IMR-90 (cell line): ENCODE results near the gene DRC7. TPM values are rescaled to one million over a fixed set of nuclear protein-coding genes. Genes with fewer than 3 reads are reported as not detected.

Experiments used
- ATAC-seq: fragments of 200-7000 bp; cut with Tn5 transposase; 2 replicates; pipeline ENCODE4 v1.9.1; 2020; ENCODE audit warnings: low read depth, mild to moderate bottlenecking, moderate library complexity
- BruUV-seq: library from RNA; stranded (reverse); fragments of 400-500 nt; replicated peaks from 2 replicates; lab custom pipeline; 2021; lab: Mats Ljungman, UMichigan
- CTCF ChIA-PET: fragments of 300-600 bp; formaldehyde crosslinking; extraction: SDS; loops from one replicate; lab custom pipeline; 2021; ENCODE audit warnings: antibody characterized with exemption; lab: Yijun Ruan, JAX
- POLR2A ChIA-PET: fragments of 300-600 bp; sonication (Branson Sonifier 250); formaldehyde crosslinking; loops from one replicate; lab custom pipeline; 2022; ENCODE audit warnings: antibody characterized with exemption; ENCODE audit not compliant: unreplicated experiment; lab: Charles Lee
- DNase-seq: peaks from one replicate; pipeline ENCODE4 v3.0.0; 2013
- H2AFZ ChIP-seq: replicated peaks from 2 replicates; pipeline ENCODE3; 2013; ENCODE audit warnings: low read length, mild to moderate bottlenecking; ENCODE audit not compliant: poor library complexity
- H2AK5ac ChIP-seq: 2 replicates; pipeline ENCODE4 v1.6.1; 2013; ENCODE audit warnings: low read depth, low read length, inconsistent platforms
- H2AK9ac ChIP-seq: replicated peaks from 2 replicates; pipeline ENCODE3; 2013; ENCODE audit warnings: mild to moderate bottlenecking, low read depth, low read length, moderate library complexity; ENCODE audit not compliant: poor library complexity
- H2BK120ac ChIP-seq: 2 replicates; pipeline ENCODE4 v1.6.1; 2013; ENCODE audit warnings: low read depth, low read length, inconsistent platforms
- H2BK15ac ChIP-seq: 3 replicates; pipeline ENCODE4 v1.6.1; 2013; ENCODE audit warnings: low read depth, low read length, inconsistent platforms
- H2BK20ac ChIP-seq: 2 replicates; pipeline ENCODE4 v1.6.1; 2013; ENCODE audit warnings: low read depth, mild to moderate bottlenecking, inconsistent platforms, low read length, moderate library complexity
- H2BK5ac ChIP-seq: 2 replicates; pipeline ENCODE4 v1.6.1; 2013; ENCODE audit warnings: mild to moderate bottlenecking, low read depth, low read length, inconsistent platforms; ENCODE audit not compliant: poor library complexity, severe bottlenecking
- H3K14ac ChIP-seq: replicated peaks from 2 replicates; pipeline ENCODE4 v1.6.1; 2013; ENCODE audit warnings: low read depth, low read length, inconsistent platforms
- H3K18ac ChIP-seq: 2 replicates; pipeline ENCODE4 v1.6.1; 2013; ENCODE audit warnings: low read depth, low read length, control low read depth
- H3K23ac ChIP-seq: 2 replicates; pipeline ENCODE4 v1.6.1; 2013; ENCODE audit warnings: low read depth, low read length, inconsistent platforms
- H3K27ac ChIP-seq: 2 replicates; pipeline ENCODE4 v1.5.1; 2013; ENCODE audit warnings: mild to moderate bottlenecking, control low read depth, low read length; ENCODE audit not compliant: insufficient read depth
- H3K27me3 ChIP-seq: 2 replicates; pipeline ENCODE4 v1.6.1; 2013; ENCODE audit warnings: low read length; ENCODE audit not compliant: control insufficient read depth, insufficient read depth
- H3K36me3 ChIP-seq: 2 replicates; pipeline ENCODE4 v1.6.1; 2013; ENCODE audit warnings: low read length, mixed read lengths; ENCODE audit not compliant: control insufficient read depth, insufficient read depth
- H3K4ac ChIP-seq: 2 replicates; pipeline ENCODE4 v1.6.1; 2013; ENCODE audit warnings: low read depth, low read length, inconsistent platforms
- H3K4me1 ChIP-seq: 2 replicates; pipeline ENCODE4 v1.6.1; 2013; ENCODE audit warnings: low read length, mixed read lengths; ENCODE audit not compliant: control insufficient read depth, insufficient read depth
- H3K4me2 ChIP-seq: 2 replicates; pipeline ENCODE4 v1.6.1; 2013; ENCODE audit warnings: low read depth, mild to moderate bottlenecking, control low read depth, low read length, moderate library complexity
- H3K4me3 ChIP-seq: 2 replicates; pipeline ENCODE4 v1.5.1; 2013; ENCODE audit warnings: low read depth, mild to moderate bottlenecking, control low read depth, low read length, moderate library complexity; ENCODE audit not compliant: insufficient read depth
- H3K56ac ChIP-seq: 2 replicates; pipeline ENCODE4 v1.6.1; 2013; ENCODE audit warnings: low read length, inconsistent platforms; ENCODE audit not compliant: insufficient read depth; ENCODE audit errors: extremely low read depth
- H3K79me1 ChIP-seq, 2 experiments: 2 replicates each; pipeline ENCODE4 v1.6.1; 2013; ENCODE audit warnings: low read length in 2 of 2, inconsistent platforms in 1 of 2, low read depth in 1 of 2
- H3K9ac ChIP-seq: 2 replicates; pipeline ENCODE4 v1.6.1; 2013; ENCODE audit warnings: low read depth, low read length, control low read depth
- H3K9me1 ChIP-seq: 2 replicates; pipeline ENCODE4 v1.6.1; 2013; ENCODE audit warnings: low read length, inconsistent platforms; ENCODE audit not compliant: insufficient read depth
- H3K9me3 ChIP-seq: 2 replicates; pipeline ENCODE4 v1.6.1; 2013; ENCODE audit warnings: low read length; ENCODE audit not compliant: control insufficient read depth, insufficient read depth
- H4K20me1 ChIP-seq: 2 replicates; pipeline ENCODE4 v1.6.1; 2013; ENCODE audit warnings: low read length, inconsistent platforms; ENCODE audit not compliant: insufficient read depth
- H4K5ac ChIP-seq: 2 replicates; pipeline ENCODE4 v1.6.1; 2013; ENCODE audit warnings: mild to moderate bottlenecking, low read depth, low read length, control low read depth
- H4K8ac ChIP-seq, 2 experiments: 2 replicates each; pipeline ENCODE4 v1.6.1; 2013; ENCODE audit warnings: low read depth in 2 of 2, low read length in 2 of 2, control low read depth in 1 of 2, inconsistent platforms in 1 of 2
- H4K91ac ChIP-seq: 2 replicates; pipeline ENCODE4 v1.6.1; 2013; ENCODE audit warnings: low read depth, low read length, inconsistent platforms; ENCODE audit not compliant: insufficient read depth
- BHLHE40 ChIP-seq: fragments of 150-350 bp; IDR thresholded peaks from 2 replicates; pipeline ENCODE4 v1.6.1; 2016; ENCODE audit warnings: mild to moderate bottlenecking, low read depth, low read length
- CEBPB ChIP-seq: IDR thresholded peaks from 2 replicates; pipeline ENCODE4 v1.6.1; 2012; ENCODE audit warnings: low read depth, low read length, improper control_type of control experiment
- CHD1 ChIP-seq: IDR thresholded peaks from 2 replicates; pipeline ENCODE4 v1.6.1; 2012; ENCODE audit warnings: low read depth, low read length, improper control_type of control experiment
- ELK1 ChIP-seq: fragments of 150-350 bp; IDR thresholded peaks from 2 replicates; pipeline ENCODE4 v1.6.1; 2016; ENCODE audit warnings: low read depth, mild to moderate bottlenecking, low read length, moderate library complexity, borderline replicate concordance
- FOS ChIP-seq: fragments of 150-350 bp; IDR thresholded peaks from 2 replicates; pipeline ENCODE4 v1.6.1; 2016; ENCODE audit warnings: low read depth, low read length
- MAFK ChIP-seq: IDR thresholded peaks from 2 replicates; pipeline ENCODE4 v1.6.1; 2012; ENCODE audit warnings: low read depth, low read length, improper control_type of control experiment
- MAZ ChIP-seq: IDR thresholded peaks from 2 replicates; pipeline ENCODE4 v1.6.1; 2012; ENCODE audit warnings: low read depth, mild to moderate bottlenecking, low read length, improper control_type of control experiment, moderate library complexity, borderline replicate concordance
- MXI1 ChIP-seq: IDR thresholded peaks from 2 replicates; pipeline ENCODE4 v1.6.1; 2012; ENCODE audit warnings: low read depth, mild to moderate bottlenecking, low read length, moderate library complexity, borderline replicate concordance
- NFE2L2 ChIP-seq: fragments of 150-350 bp; IDR thresholded peaks from 2 replicates; pipeline ENCODE4 v1.6.1; 2016; ENCODE audit warnings: low read depth, mild to moderate bottlenecking, low read length
- POLR2A ChIP-seq: IDR thresholded peaks from 2 replicates; pipeline ENCODE4 v1.6.1; 2012; ENCODE audit warnings: mild to moderate bottlenecking, low read depth, low read length
- RCOR1 ChIP-seq: IDR thresholded peaks from 2 replicates; pipeline ENCODE4 v1.6.1; 2012; ENCODE audit warnings: mild to moderate bottlenecking, low read length, improper control_type of control experiment; ENCODE audit not compliant: insufficient replicate concordance
- RFX5 ChIP-seq: IDR thresholded peaks from 2 replicates; pipeline ENCODE4 v1.8.0; 2012; ENCODE audit warnings: low read depth, mild to moderate bottlenecking, low read length, moderate library complexity
- SMC3 ChIP-seq: fragments of 150-350 bp; IDR thresholded peaks from 2 replicates; pipeline ENCODE4 v1.6.1; 2016; ENCODE audit warnings: low read depth, mild to moderate bottlenecking, antibody characterized with exemption, low read length, moderate library complexity
- USF2 ChIP-seq: fragments of 150-350 bp; IDR thresholded peaks from 2 replicates; pipeline ENCODE4 v1.6.1; 2017; ENCODE audit warnings: mild to moderate bottlenecking, antibody characterized with exemption, low read length, low read depth
- WGBS, 2 experiments: methylation state at CpG; one replicate each; pipeline versions ENCODE4 v1.1.5 to v1.1.7; 2013; ENCODE audit warnings: missing lambda C conversion rate in 2 of 2; ENCODE audit not compliant: insufficient read length in 1 of 2; ENCODE audit errors: extremely low coverage in 2 of 2; 5-methylcytosine and 5-hydroxymethylcytosine counted together
- dilution Hi-C: fragments of 300-500 bp; cut with HindIII; formaldehyde crosslinking; loops from one replicate; pipeline ENCODE4 v1.14.3; 2018; ENCODE audit warnings: low sequenced_read_pairs; ENCODE audit not compliant: unreplicated experiment
- in situ Hi-C: fragments of 300-500 bp; cut with MboI; formaldehyde crosslinking; loops from 3 replicates; pipeline ENCODE4 v1.14.3; 2019; ENCODE audit warnings: low sequenced_read_pairs, inconsistent platforms, mixed read lengths
- intact Hi-C: fragments of 100-400 bp; cut with micrococcal nuclease; formaldehyde crosslinking; loops from 2 replicates; pipeline ENCODE4 v1.10.0; 2022
- polyA plus RNA-seq, 3 experiments: library from polyadenylated mRNA; depleted of rRNA; stranded (reverse); fragments of >200 nt; gene quantifications; 2 replicates each; pipeline ENCODE4 v1.2.3, GENCODE V29; 2012; ENCODE audit warnings: low replicate concordance in 1 of 3
- total RNA-seq: library from RNA; depleted of rRNA; stranded (reverse); fragments of >200 nt; gene quantifications from 2 replicates; pipeline ENCODE4 v1.2.3, GENCODE V29; 2012

Gene DRC7
- total and polyA plus RNA-seq, 2 of the 4 experiments (the other 2 are of a cell fraction): not detected

GRCh38 chr16:57648581-57649442 is 45.8 kb upstream of the DRC7 start:
- no peak overlapping the region for H2BK15ac ChIP-seq
- H3K36me3 ChIP-seq: no peaks in the 10 kb centered on the region
- CTCF ChIA-PET: interaction anchor here (0.6 to 3.6 kb wide), 5 partner anchors 16 to 82 kb away, joined by 3 to 16 read pairs (median 3); partner anchors contain the start of gene ADGRG1
- no peaks in the 10 kb centered on the region for H3K9me3 ChIP-seq
- H3K27me3 ChIP-seq: no peaks in the 10 kb centered on the region
- H3K27ac ChIP-seq: no peak overlapping the region
- no peak overlapping the region for H3K14ac ChIP-seq
- no peak overlapping the region for H4K91ac ChIP-seq
- DNase-seq (peak; percentile 62), ATAC-seq (peak; percentile 93)
- H2BK120ac ChIP-seq: no peak overlapping the region
- POLR2A ChIA-PET: no interaction called here
- no peak overlapping the region for H3K23ac ChIP-seq
- H2BK5ac ChIP-seq: no peak overlapping the region
- H2BK20ac ChIP-seq: peak overlapping the region; percentile 41; the same call in 1 of the 2 replicates
- peak overlapping the region; percentile 81 for H2AFZ ChIP-seq
- no peaks in the 10 kb centered on the region for H3K79me1 ChIP-seq
- no peak overlapping the region for H3K18ac ChIP-seq
- intact Hi-C loops: loop anchor here (1.0 to 10.0 kb wide), 5 partner anchors 48 to 356 kb away; partner anchors contain the start of genes USB1 and ZNF319
- peaks cover 2% of the 10 kb centered on the region; the same call in 1 of the 2 replicates for H3K4me1 ChIP-seq
- no peak overlapping the region for H3K9ac ChIP-seq
- no peak overlapping the region for H3K4me3 ChIP-seq
- H4K8ac ChIP-seq: no peak overlapping the region
- no peaks in the 10 kb centered on the region for H4K20me1 ChIP-seq
- no peak overlapping the region for H4K5ac ChIP-seq
- 51% methylated on average over 11 of the region's 18 CpGs; no CpG with 5 or more reads in 1 of the 2 experiments for WGBS, 2 experiments
- no peak overlapping the region for H3K56ac ChIP-seq
- peaks cover 13% of the 10 kb centered on the region for H3K9me1 ChIP-seq
- no peak overlapping the region for H3K4me2 ChIP-seq
- in situ Hi-C loops: no loop called here
- peak overlapping the region; percentile 2 for H2AK9ac ChIP-seq
- no peak overlapping the region for H3K4ac ChIP-seq
- peak overlapping the region; percentile 49 for H2AK5ac ChIP-seq
- no TSS peak for BruUV-seq
- dilution Hi-C loops: no loop called here
- no peak for TF ChIP-seq CHD1
- TF ChIP-seq POLR2A: peak; percentile 67
- no peak for TF ChIP-seq FOS
- TF ChIP-seq NFE2L2: no peak
- TF ChIP-seq CEBPB: no peak
- TF ChIP-seq ELK1: no peak
- TF ChIP-seq RCOR1: peak; percentile 71
- TF ChIP-seq RFX5: no peak
- TF ChIP-seq USF2: no peak
- no peak for TF ChIP-seq BHLHE40
- TF ChIP-seq MAFK: no peak; the same call in 1 of the 2 replicates
- TF ChIP-seq MAZ: 0 out of 2 replicates have a peak, but pooled peaks have one; percentile 45
- 0 out of 2 replicates have a peak, but pooled peaks have one; percentile 16 for TF ChIP-seq MXI1
- peak; percentile 100 for TF ChIP-seq SMC3
